Liver (tissue), 3 donors: ENCODE measurements around the gene LINGO3.

Experiments
- CTCF ChIP-seq: fragments of 150-350 bp; IDR thresholded peaks from 2 replicates; pipeline ENCODE4 v1.5.1; 2017; ENCODE audit warnings: improper control_type of control experiment, low read depth, low read length; ENCODE audit not compliant: missing input control
- EGR1 ChIP-seq, 2 donors: IDR thresholded peaks; 2 replicates each; pipeline ENCODE4 v1.6.1; 2016 to 2018; ENCODE audit warnings: antibody characterized with exemption in 2 of 2, low read depth in 2 of 2
- FOXA1 ChIP-seq: IDR thresholded peaks from 2 replicates; pipeline ENCODE4 v1.6.1; 2016; ENCODE audit warnings: antibody characterized with exemption
- GABPA ChIP-seq, 2 donors: IDR thresholded peaks in 1 of 2; conservative IDR thresholded peaks in 1 of 2; 2 replicates each; pipeline ENCODE4 v1.6.1; 2016; ENCODE audit warnings: antibody characterized with exemption in 2 of 2, mild to moderate bottlenecking in 1 of 2, moderate library complexity in 1 of 2
- JUND ChIP-seq, 2 donors: IDR thresholded peaks; 2 replicates each; pipeline ENCODE4 v1.6.1; 2016; ENCODE audit warnings: antibody characterized with exemption in 2 of 2
- REST ChIP-seq: IDR thresholded peaks from 2 replicates; pipeline ENCODE4 v1.6.1; 2016; ENCODE audit warnings: antibody characterized with exemption, mild to moderate bottlenecking
- SP1 ChIP-seq: IDR thresholded peaks from 2 replicates; pipeline ENCODE4 v1.6.1; 2018; ENCODE audit warnings: antibody characterized with exemption, mild to moderate bottlenecking
- TAF1 ChIP-seq: conservative IDR thresholded peaks from 2 replicates; pipeline ENCODE4 v1.6.1; 2016; ENCODE audit warnings: antibody characterized with exemption, mild to moderate bottlenecking
- YY1 ChIP-seq: IDR thresholded peaks from 2 replicates; pipeline ENCODE4 v1.6.1; 2016; ENCODE audit warnings: antibody characterized with exemption, mild to moderate bottlenecking
- ZBTB33 ChIP-seq: IDR thresholded peaks from 2 replicates; pipeline ENCODE4 v1.6.1; 2016; ENCODE audit warnings: antibody characterized with exemption
- donor health status: healthy.
- donor health status: healthy.

- TF ChIP-seq CTCF (no peak), YY1 (no peak), GABPA (IDR thresholded peaks at IDR 0.05 in 1 of 2, conservative IDR thresholded peaks at IDR 0.05 in 1 of 2) (no peak), REST (no peak), TAF1 (no peak), JUND (IDR thresholded peaks at IDR 0.05) (no peak), FOXA1 (no peak), ZBTB33 (no peak), SP1 (no peak), EGR1 (IDR thresholded peaks at IDR 0.05; ENCODE audit: low read depth in 2 of 2) (no peak)
These were observed 21.4 kb downstream of the LINGO3 start for GRCh38 chr19:2286402-2287140.
